ENCODE data around the gene SLC39A8. TPM values are rescaled to one million over a fixed set of nuclear protein-coding genes. Genes with fewer than 3 reads are reported as not detected.

The SLC39A8 gene
- total RNA-seq, 1 donor from 2014 or later, result 11.4 TPM

GRCh38 chr4:102234243-102234838 lies 110.9 kb downstream of the SLC39A8 start:
- Mint-ChIP-seq H3K4me1 (no peaks in the 10 kb centered on the region), H3K27ac (ENCODE audit: unreplicated experiment) (no peak overlapping the region), H3K36me3 (ENCODE audit: low read depth) (peaks cover 2% of the 10 kb centered on the region), H3K4me3 (no peak overlapping the region), H3K9me3 (peaks cover 2% of the 10 kb centered on the region), H3K27me3 (ENCODE audit: low read depth) (no peaks in the 10 kb centered on the region)
- TF ChIP-seq, protein P1, sequence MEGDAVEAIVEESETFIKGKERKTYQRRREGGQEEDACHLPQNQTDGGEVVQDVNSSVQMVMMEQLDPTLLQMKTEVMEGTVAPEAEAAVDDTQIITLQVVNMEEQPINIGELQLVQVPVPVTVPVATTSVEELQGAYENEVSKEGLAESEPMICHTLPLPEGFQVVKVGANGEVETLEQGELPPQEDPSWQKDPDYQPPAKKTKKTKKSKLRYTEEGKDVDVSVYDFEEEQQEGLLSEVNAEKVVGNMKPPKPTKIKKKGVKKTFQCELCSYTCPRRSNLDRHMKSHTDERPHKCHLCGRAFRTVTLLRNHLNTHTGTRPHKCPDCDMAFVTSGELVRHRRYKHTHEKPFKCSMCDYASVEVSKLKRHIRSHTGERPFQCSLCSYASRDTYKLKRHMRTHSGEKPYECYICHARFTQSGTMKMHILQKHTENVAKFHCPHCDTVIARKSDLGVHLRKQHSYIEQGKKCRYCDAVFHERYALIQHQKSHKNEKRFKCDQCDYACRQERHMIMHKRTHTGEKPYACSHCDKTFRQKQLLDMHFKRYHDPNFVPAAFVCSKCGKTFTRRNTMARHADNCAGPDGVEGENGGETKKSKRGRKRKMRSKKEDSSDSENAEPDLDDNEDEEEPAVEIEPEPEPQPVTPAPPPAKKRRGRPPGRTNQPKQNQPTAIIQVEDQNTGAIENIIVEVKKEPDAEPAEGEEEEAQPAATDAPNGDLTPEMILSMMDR (conservative IDR thresholded peaks at IDR 0.05), result no peak
- no peak for DNase-seq (ENCODE audit: low read depth, low spot score)

DNA sequence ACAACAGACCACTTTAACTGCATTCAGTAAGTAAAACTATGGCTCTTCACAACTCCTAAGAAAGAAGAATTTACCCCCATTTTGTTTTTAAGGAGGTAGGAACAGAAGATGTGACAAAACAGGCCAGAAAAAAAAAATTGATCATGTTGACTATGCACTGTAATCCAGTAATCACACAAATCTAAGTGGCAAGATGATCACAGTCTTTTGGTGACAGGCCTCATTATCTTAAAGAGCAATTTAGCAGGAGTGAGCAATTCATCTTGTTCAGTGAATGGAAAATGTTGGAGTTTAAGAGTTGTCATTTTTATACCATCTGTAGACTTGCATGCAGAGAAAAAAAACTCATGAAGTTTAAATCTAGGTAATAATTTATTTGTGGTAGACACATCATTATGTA lies 115.1 kb downstream of the SLC39A8 start:
- Mint-ChIP-seq H3K9me3 (peaks cover 5% of the 10 kb centered on the region), H3K36me3 (ENCODE audit: low read depth) (peaks cover 2% of the 10 kb centered on the region), H3K4me3 (no peak overlapping the region), H3K27me3 (ENCODE audit: low read depth) (no peaks in the 10 kb centered on the region), H3K4me1 (no peaks in the 10 kb centered on the region), H3K27ac (ENCODE audit: unreplicated experiment) (no peak overlapping the region)
- no peak for DNase-seq (ENCODE audit: low read depth, low spot score)
- TF ChIP-seq, protein P1 (conservative IDR thresholded peaks at IDR 0.05), result no peak

DNA sequence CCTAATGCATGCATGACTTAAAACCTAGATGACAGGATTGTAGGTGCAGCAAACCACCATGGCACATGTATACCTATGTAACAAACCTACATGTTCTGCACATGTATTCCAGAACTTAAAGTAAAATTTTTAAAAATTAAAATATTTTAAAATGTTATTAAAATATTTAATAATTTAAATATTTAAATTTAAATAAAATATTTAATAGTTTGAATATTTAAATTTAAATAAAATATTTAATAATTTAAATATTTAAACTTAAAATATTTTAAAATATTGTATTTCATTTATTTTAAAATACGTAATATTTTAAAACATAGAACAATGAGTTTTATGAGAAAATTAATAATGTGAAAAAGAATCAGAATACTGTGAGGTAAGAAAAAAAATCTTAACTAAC lies 117.9 kb downstream of the SLC39A8 start:
- no peaks in the 10 kb centered on the region for H3K27me3 Mint-ChIP-seq (ENCODE audit: low read depth)
- H3K27ac Mint-ChIP-seq (ENCODE audit: unreplicated experiment), result no peak overlapping the region
- peaks cover 7% of the 10 kb centered on the region for H3K9me3 Mint-ChIP-seq
- DNase-seq (ENCODE audit: low read depth, low spot score), result no peak
- H3K36me3 Mint-ChIP-seq (ENCODE audit: low read depth), result peaks cover 2% of the 10 kb centered on the region
- H3K4me1 Mint-ChIP-seq, result no peaks in the 10 kb centered on the region
- TF ChIP-seq, protein P1 (conservative IDR thresholded peaks at IDR 0.05), result no peak
- no peak overlapping the region for H3K4me3 Mint-ChIP-seq

GRCh38 chr4:102223461-102223860 lies 121.8 kb downstream of the SLC39A8 start:
- peaks cover 8% of the 10 kb centered on the region for H3K4me1 Mint-ChIP-seq
- peaks cover 2% of the 10 kb centered on the region for H3K36me3 Mint-ChIP-seq (ENCODE audit: low read depth)
- no peak overlapping the region for H3K27ac Mint-ChIP-seq (ENCODE audit: unreplicated experiment)
- no peaks in the 10 kb centered on the region for H3K27me3 Mint-ChIP-seq (ENCODE audit: low read depth)
- no peak for DNase-seq (ENCODE audit: low read depth, low spot score)
- no peak overlapping the region for H3K4me3 Mint-ChIP-seq
- H3K9me3 Mint-ChIP-seq, result peaks cover 8% of the 10 kb centered on the region
- TF ChIP-seq, protein P1 (conservative IDR thresholded peaks at IDR 0.05), result no peak

DNA sequence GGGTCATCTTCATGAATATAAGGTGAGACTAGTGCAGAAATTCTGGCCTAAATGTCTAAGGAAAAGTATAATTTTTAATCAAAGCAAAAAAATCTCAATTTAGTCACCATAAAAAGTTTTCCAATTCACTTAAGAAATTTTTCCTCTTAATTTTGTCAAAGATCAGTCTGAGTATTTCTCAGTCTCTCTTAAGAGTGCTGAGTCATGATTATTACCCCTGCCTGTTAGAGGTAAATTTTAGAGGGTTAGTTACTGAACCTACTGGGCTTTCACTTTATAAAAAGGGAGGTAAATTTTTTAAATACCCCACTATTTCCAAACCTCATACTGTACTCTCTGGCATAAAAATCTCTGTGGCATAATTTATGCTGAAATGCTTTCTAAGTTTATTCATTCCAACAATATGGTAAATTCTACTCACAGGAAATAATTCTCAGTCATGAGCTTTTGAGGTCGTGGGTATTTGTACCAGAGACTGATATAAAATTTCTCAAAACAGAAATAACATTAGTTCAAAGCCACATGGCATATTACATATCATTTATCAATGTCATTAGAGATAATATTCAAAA lies 122.4 kb downstream of the SLC39A8 start:
- Mint-ChIP-seq H3K4me3 (no peak overlapping the region), H3K27me3 (ENCODE audit: low read depth) (no peaks in the 10 kb centered on the region), H3K9me3 (peaks cover 5% of the 10 kb centered on the region), H3K27ac (ENCODE audit: unreplicated experiment) (no peak overlapping the region), H3K36me3 (ENCODE audit: low read depth) (peaks cover 2% of the 10 kb centered on the region), H3K4me1 (peaks cover 9% of the 10 kb centered on the region)
- DNase-seq (ENCODE audit: low read depth, low spot score), result no peak
- TF ChIP-seq, protein P1 (conservative IDR thresholded peaks at IDR 0.05), result no peak
